ENCODE data around the gene SRSF12.
"Not testable (repeated sequence)": the region's sequence is repeated elsewhere in the genome, so short reads cannot be mapped to it uniquely, and the experiment has no call there.

DNA sequence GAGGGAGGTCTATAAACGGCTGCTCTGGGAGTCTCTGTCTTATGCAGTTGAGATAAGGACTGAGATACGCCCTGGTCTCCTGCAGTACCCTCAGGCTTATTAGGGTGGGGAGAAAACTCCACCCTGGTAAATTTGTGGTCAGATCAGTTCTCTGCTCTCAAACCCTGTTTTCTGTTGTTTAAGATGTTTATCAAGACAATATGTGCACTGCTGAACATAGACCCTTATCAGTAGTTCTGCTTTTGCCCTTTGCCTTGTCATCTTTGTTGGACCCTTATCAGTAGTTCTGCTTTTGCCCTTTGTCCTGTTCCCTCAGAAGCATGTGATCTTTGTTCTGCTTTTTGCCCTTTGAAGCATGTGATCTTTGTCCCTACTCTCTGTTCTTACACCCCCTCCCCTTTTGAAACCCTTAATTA lies 10.4 kb upstream of the SRSF12 start:
- not testable (repeated sequence) for TF ChIP-seq ARNTL (CRISPR knock-in tag; IDR thresholded peaks at IDR 0.05; ENCODE audit: borderline replicate concordance, low read depth); ISL1 (CRISPR knock-in tag; IDR thresholded peaks at IDR 0.05); RARB (CRISPR knock-in tag; IDR thresholded peaks at IDR 0.05); TCF4 (CRISPR knock-in tag; IDR thresholded peaks at IDR 0.05; ENCODE audit: borderline replicate concordance); ZFP3 (CRISPR knock-in tag; IDR thresholded peaks at IDR 0.05); ZNF70 (CRISPR knock-in tag; IDR thresholded peaks at IDR 0.05); TOX (CRISPR knock-in tag; IDR thresholded peaks at IDR 0.05; ENCODE audit: borderline replicate concordance); BACH2 (CRISPR knock-in tag; IDR thresholded peaks at IDR 0.05; ENCODE audit: borderline replicate concordance); GLIS3 (CRISPR knock-in tag; IDR thresholded peaks at IDR 0.05)
- TF ChIP-seq, protein P1, sequence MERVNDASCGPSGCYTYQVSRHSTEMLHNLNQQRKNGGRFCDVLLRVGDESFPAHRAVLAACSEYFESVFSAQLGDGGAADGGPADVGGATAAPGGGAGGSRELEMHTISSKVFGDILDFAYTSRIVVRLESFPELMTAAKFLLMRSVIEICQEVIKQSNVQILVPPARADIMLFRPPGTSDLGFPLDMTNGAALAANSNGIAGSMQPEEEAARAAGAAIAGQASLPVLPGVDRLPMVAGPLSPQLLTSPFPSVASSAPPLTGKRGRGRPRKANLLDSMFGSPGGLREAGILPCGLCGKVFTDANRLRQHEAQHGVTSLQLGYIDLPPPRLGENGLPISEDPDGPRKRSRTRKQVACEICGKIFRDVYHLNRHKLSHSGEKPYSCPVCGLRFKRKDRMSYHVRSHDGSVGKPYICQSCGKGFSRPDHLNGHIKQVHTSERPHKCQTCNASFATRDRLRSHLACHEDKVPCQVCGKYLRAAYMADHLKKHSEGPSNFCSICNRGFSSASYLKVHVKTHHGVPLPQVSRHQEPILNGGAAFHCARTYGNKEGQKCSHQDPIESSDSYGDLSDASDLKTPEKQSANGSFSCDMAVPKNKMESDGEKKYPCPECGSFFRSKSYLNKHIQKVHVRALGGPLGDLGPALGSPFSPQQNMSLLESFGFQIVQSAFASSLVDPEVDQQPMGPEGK (CRISPR knock-in tag; IDR thresholded peaks at IDR 0.05; ENCODE audit: borderline replicate concordance): not testable (repeated sequence)
- TF ChIP-seq, protein P2, sequence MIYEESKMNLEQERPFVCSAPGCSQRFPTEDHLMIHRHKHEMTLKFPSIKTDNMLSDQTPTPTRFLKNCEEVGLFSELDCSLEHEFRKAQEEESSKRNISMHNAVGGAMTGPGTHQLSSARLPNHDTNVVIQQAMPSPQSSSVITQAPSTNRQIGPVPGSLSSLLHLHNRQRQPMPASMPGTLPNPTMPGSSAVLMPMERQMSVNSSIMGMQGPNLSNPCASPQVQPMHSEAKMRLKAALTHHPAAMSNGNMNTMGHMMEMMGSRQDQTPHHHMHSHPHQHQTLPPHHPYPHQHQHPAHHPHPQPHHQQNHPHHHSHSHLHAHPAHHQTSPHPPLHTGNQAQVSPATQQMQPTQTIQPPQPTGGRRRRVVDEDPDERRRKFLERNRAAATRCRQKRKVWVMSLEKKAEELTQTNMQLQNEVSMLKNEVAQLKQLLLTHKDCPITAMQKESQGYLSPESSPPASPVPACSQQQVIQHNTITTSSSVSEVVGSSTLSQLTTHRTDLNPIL (CRISPR knock-in tag; IDR thresholded peaks at IDR 0.05; ENCODE audit: low read depth): not testable (repeated sequence)
- TF ChIP-seq, protein P3, sequence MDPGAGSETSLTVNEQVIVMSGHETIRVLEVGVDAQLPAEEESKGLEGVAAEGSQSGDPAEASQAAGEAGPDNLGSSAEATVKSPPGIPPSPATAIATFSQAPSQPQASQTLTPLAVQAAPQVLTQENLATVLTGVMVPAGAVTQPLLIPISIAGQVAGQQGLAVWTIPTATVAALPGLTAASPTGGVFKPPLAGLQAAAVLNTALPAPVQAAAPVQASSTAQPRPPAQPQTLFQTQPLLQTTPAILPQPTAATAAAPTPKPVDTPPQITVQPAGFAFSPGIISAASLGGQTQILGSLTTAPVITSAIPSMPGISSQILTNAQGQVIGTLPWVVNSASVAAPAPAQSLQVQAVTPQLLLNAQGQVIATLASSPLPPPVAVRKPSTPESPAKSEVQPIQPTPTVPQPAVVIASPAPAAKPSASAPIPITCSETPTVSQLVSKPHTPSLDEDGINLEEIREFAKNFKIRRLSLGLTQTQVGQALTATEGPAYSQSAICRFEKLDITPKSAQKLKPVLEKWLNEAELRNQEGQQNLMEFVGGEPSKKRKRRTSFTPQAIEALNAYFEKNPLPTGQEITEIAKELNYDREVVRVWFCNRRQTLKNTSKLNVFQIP (CRISPR knock-in tag; IDR thresholded peaks at IDR 0.05; ENCODE audit: borderline replicate concordance, low read depth): not testable (repeated sequence)

Measured in SK-N-SH treated with all-trans-retinoic acid at 6 μM for 48 hours (cell line).